LNCAP (cell line): ENCODE data around the gene PRRT2.

Experiments used
- CTCF ChIP-seq: fragments of 450-650 bp; IDR thresholded peaks from 2 replicates; pipeline ENCODE4 v1.5.1; 2017; ENCODE audit warnings: mild to moderate bottlenecking

The PRRT2 gene

GRCh38 chr16:29811896-29812665, at the start of gene PRRT2:
Gene PRRT2 (plus strand): TSS chr16:29812193. CDS start chr16:29813055, 862 bp downstream.
- TF ChIP-seq CTCF, result no peak

- no peak for TF ChIP-seq CTCF
These were observed 48.7 kb upstream of the PRRT2 start for GRCh38 chr16:29763326-29763725.

GRCh38 chr16:29765167-29766032, 46.6 kb upstream of the PRRT2 start:
- TF ChIP-seq CTCF, result no peak

GRCh38 chr16:29766571-29766970, 45.4 kb upstream of the PRRT2 start:
- no peak for TF ChIP-seq CTCF

GRCh38 chr16:29767062-29767461, 44.9 kb upstream of the PRRT2 start:
- no peak for TF ChIP-seq CTCF

GRCh38 chr16:29769507-29769906, 42.5 kb upstream of the PRRT2 start:
- TF ChIP-seq CTCF, result no peak

GRCh38 chr16:29770250-29770929, 41.6 kb upstream of the PRRT2 start:
- TF ChIP-seq CTCF, result no peak
